HCT116 (cell line): ENCODE results near the gene TTLL11. TPM values are rescaled to one million over a fixed set of nuclear protein-coding genes. Genes with fewer than 3 reads are reported as not detected.

Experiments used
- ATAC-seq: fragments of 200-7000 bp; cut with Tn5 transposase; 2 replicates; pipeline ENCODE4 v1.9.1; 2020; ENCODE audit warnings: mild to moderate bottlenecking, moderate library complexity
- BruUV-seq: library from RNA; stranded (reverse); fragments of 400-500 nt; replicated peaks from 2 replicates; lab custom pipeline; 2021; lab: Mats Ljungman, UMichigan
- CTCF ChIA-PET: fragments of 300-600 bp; sonication (Branson Sonifier 250); formaldehyde crosslinking; loops from one replicate; lab custom pipeline; 2021; ENCODE audit warnings: antibody characterized with exemption; lab: Charles Lee
- POLR2A ChIA-PET: fragments of 300-600, 350-600 bp; sonication (Branson Sonifier 250); formaldehyde crosslinking; loops from one replicate; lab custom pipeline; 2021; ENCODE audit warnings: antibody characterized with exemption; lab: Charles Lee
- RAD21 ChIA-PET, 2 experiments: fragments of 300-600 bp; sonication (Branson Sonifier 250); formaldehyde crosslinking; loops; one replicate each; lab custom pipeline; 2023; ENCODE audit warnings: low total read pairs in 2 of 2; ENCODE audit not compliant: uncharacterized antibody in 2 of 2, unreplicated experiment in 2 of 2, low non-redundant PET in 1 of 2; lab: Charles Lee
- DNase-seq: peaks from one replicate; pipeline ENCODE4 v3.0.0-alpha.2; 2010; ENCODE audit warnings: low read depth, low spot score
- H2AFZ ChIP-seq: fragments of 200-600 bp; shearing (Covaris generic), sonication (generic); 2 replicates; pipeline ENCODE4 v1.6.1; 2017; ENCODE audit warnings: low read depth, mixed run types, mixed read lengths, antibody characterized with exemption, low read length; ENCODE audit not compliant: poor library complexity, severe bottlenecking
- H3K27ac ChIP-seq: 2 replicates; pipeline ENCODE4 v1.5.1; 2012; ENCODE audit warnings: low read depth, low read length
- H3K27me3 ChIP-seq: fragments of 200-600 bp; sonication (generic); 2 replicates; pipeline ENCODE4 v1.6.1; 2016; ENCODE audit warnings: mixed run types, low read length, mixed read lengths; ENCODE audit not compliant: insufficient read depth
- H3K36me3 ChIP-seq, 2 experiments: fragments of 200-500 bp in 1 of 2; fragments of 200-600 bp in 1 of 2; sonication (Bioruptor generic) in 1 of 2; sonication (generic) in 1 of 2; 2 replicates each; pipeline versions ENCODE4 v1.5.1 to v1.6.1; 2014 to 2016; ENCODE audit warnings: low read length in 2 of 2, inconsistent platforms in 1 of 2, mixed read lengths in 1 of 2, mixed run types in 1 of 2; ENCODE audit not compliant: insufficient read depth in 2 of 2, control insufficient read depth in 1 of 2
- H3K4me1 ChIP-seq, 2 experiments: fragments of 200-600 bp in 1 of 2; sonication (generic) in 1 of 2; 2 replicates each; pipeline versions ENCODE4 v1.5.1 to v1.6.1; 2012 to 2017; ENCODE audit warnings: low read length in 2 of 2, inconsistent platforms in 1 of 2, mild to moderate bottlenecking in 1 of 2, mixed read lengths in 1 of 2, mixed run types in 1 of 2, moderate library complexity in 1 of 2; ENCODE audit not compliant: insufficient read depth in 2 of 2, control insufficient read depth in 1 of 2
- H3K4me2 ChIP-seq: fragments of 200-600 bp; sonication (generic); 2 replicates; pipeline ENCODE4 v1.6.1; 2017; ENCODE audit warnings: mixed run types, low read length, mixed read lengths
- H3K4me3 ChIP-seq, 2 experiments: fragments of 200-600 bp in 1 of 2; sonication (generic) in 1 of 2; replicated peaks in 1 of 2; 2 replicates each; pipeline ENCODE4 v1.5.1; 2011 to 2016; ENCODE audit warnings: low read length in 2 of 2, control low read depth in 1 of 2, low read depth in 1 of 2, mild to moderate bottlenecking in 1 of 2, mixed read lengths in 1 of 2, mixed run types in 1 of 2
- H3K79me2 ChIP-seq: fragments of 200-600 bp; sonication (generic); 2 replicates; pipeline ENCODE4 v1.6.1; 2017; ENCODE audit warnings: mild to moderate bottlenecking, mixed run types, low read length, moderate library complexity, mixed read lengths; ENCODE audit not compliant: insufficient read depth
- H3K9ac ChIP-seq: fragments of 200-600 bp; sonication (generic); 2 replicates; pipeline ENCODE4 v1.6.1; 2016; ENCODE audit warnings: low read length, mixed read lengths
- H3K9me2 ChIP-seq: fragments of 200-600 bp; sonication (generic), shearing (Covaris generic); 2 replicates; pipeline ENCODE4 v1.6.1; 2017; ENCODE audit warnings: mixed run types, mild to moderate bottlenecking, moderate library complexity; ENCODE audit not compliant: insufficient read depth
- H3K9me3 ChIP-seq, 2 experiments: fragments of 200-500 bp in 1 of 2; fragments of 200-600 bp in 1 of 2; sonication (Bioruptor generic) in 1 of 2; sonication (generic) in 1 of 2; 2 replicates each; pipeline ENCODE4 v1.6.1; 2014 to 2017; ENCODE audit warnings: low read length in 2 of 2, mixed read lengths in 2 of 2, inconsistent platforms in 1 of 2, low read depth in 1 of 2, mild to moderate bottlenecking in 1 of 2, mixed run types in 1 of 2, moderate library complexity in 1 of 2; ENCODE audit not compliant: control insufficient read depth in 1 of 2, insufficient read depth in 1 of 2
- H4K20me1 ChIP-seq: fragments of 200-600 bp; sonication (generic), shearing (Covaris generic); 2 replicates; pipeline ENCODE4 v1.6.1; 2017; ENCODE audit warnings: mixed run types, mild to moderate bottlenecking, moderate library complexity; ENCODE audit not compliant: insufficient read depth
- ATF3 ChIP-seq: IDR thresholded peaks from 2 replicates; pipeline ENCODE4 v1.6.1; 2012
- CBX3 ChIP-seq: IDR thresholded peaks from 2 replicates; pipeline ENCODE4 v1.6.1; 2012; ENCODE audit warnings: low read depth
- POLR2AphosphoS5 ChIP-seq: IDR thresholded peaks from 2 replicates; pipeline ENCODE4 v1.6.1; 2011; ENCODE audit warnings: mild to moderate bottlenecking, low read depth, low read length, moderate library complexity
- RAD21 ChIP-seq: IDR thresholded peaks from 2 replicates; pipeline ENCODE4 v1.6.1; 2012; ENCODE audit warnings: low read depth, mild to moderate bottlenecking
- REST ChIP-seq: IDR thresholded peaks from 2 replicates; pipeline ENCODE4 v1.6.1; 2012; ENCODE audit warnings: low read depth
- SIN3A ChIP-seq: IDR thresholded peaks from 2 replicates; pipeline ENCODE4 v1.6.1; 2012; ENCODE audit warnings: low read depth
- SRF ChIP-seq: IDR thresholded peaks from 2 replicates; pipeline ENCODE4 v1.6.1; 2012; ENCODE audit warnings: low read depth
- TCF7L2 ChIP-seq: IDR thresholded peaks from 2 replicates; pipeline ENCODE4 v1.7.0; 2011; ENCODE audit warnings: borderline replicate concordance, inconsistent platforms; ENCODE audit not compliant: insufficient read depth, insufficient read length; ENCODE audit errors: extremely low read depth
- intact Hi-C: fragments of 100-400 bp; cut with micrococcal nuclease; formaldehyde crosslinking; loops from 2 replicates; pipeline ENCODE4 v1.10.0; 2022
- total RNA-seq: library from RNA; stranded (reverse); gene quantifications from one replicate; pipeline ENCODE4 v1.2.1, GENCODE V29; 2021; ENCODE audit not compliant: unreplicated experiment
- TF ChIP-seq, protein P1 (sequence below), 3 experiments: fragments of 200-600 bp in 1 of 3; sonication (generic) in 1 of 3; IDR thresholded peaks in 2 of 3; conservative IDR thresholded peaks in 1 of 3; 2 replicates each; pipeline ENCODE4 v1.5.1; 2012 to 2017; ENCODE audit warnings: low read depth in 2 of 3, low read length in 2 of 3, antibody characterized with exemption in 1 of 3, borderline replicate concordance in 1 of 3, control low read depth in 1 of 3, mild to moderate bottlenecking in 1 of 3, mixed read lengths in 1 of 3, mixed run types in 1 of 3, moderate library complexity in 1 of 3; ENCODE audit not compliant: insufficient read depth in 1 of 3
- TF ChIP-seq, protein P2 (sequence below): IDR thresholded peaks from 2 replicates; pipeline ENCODE4 v1.6.1; 2012

The TTLL11 gene
- total RNA-seq, 1 experiment from 2014 or later, result 2.2 TPM

DNA sequence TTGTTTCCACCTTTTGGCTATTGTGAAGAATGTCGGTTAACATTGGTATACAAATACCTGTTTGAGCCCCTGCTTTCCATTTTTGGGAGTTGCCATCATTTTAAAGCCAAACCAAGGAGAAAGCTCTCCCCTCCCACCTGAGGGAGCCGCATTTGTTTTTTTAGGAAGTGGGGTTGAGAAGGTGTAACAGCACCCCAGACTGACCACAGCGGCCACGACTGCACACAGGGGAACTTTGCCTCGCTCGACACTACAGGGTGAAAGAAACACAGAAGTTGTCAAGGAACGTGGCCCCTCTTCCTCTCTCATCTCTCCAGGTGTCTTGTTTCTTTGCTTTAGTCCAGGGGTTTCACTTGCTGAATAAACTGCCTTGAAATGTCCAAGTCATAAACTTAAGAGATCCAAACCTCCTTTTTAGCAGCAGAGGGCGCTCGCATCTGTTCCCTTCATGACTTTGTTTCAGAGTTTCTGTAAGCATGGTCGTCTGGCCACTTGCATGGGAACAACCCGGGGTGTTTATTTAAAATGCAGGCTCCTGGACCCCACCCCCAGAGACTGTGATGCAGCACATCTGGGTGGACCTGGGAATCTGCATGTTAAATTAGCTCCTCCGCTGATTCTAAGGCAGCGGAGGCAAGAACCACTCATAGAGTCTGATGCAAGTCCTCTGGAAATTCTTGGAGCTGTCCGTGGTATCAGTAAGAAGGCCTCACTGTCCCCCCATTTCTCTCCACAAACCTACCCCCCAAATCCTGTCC lies 2.1 kb upstream of the TTLL11 start:
- Histone ChIP-seq H4K20me1 (no peaks in the 10 kb centered on the region), H3K4me3 (no peak overlapping the region), H3K4me2 (peak overlapping the region; percentile 24), H3K9me3 (no peaks in the 10 kb centered on the region), H3K36me3 (no peaks in the 10 kb centered on the region), H3K9me2 (no peaks in the 10 kb centered on the region), H3K27me3 (no peaks in the 10 kb centered on the region), H2AFZ (peak overlapping the region; percentile 70), H3K4me1 (peaks cover 9 to 15% of the 10 kb centered on the region in 2 experiments), H3K79me2 (no peaks in the 10 kb centered on the region; the same call in 1 of the 2 replicates), H3K9ac (no peak overlapping the region), H3K27ac (no peak overlapping the region)
- intact Hi-C loops, result loop anchor here (1.0 to 10.0 kb wide), 4 partner anchors 255 to 1260 kb away; partner anchors contain the start of gene CRB2
- TF ChIP-seq CBX3 (peak; percentile 63; the same call in 1 of the 2 replicates), SRF (no peak), POLR2AphosphoS5 (no peak), ATF3 (no peak), TCF7L2 (no peak), RAD21 (peak; percentile 55), REST (peak; percentile 74), SIN3A (peak; percentile 26; the same call in 1 of the 2 replicates)
- TF ChIP-seq, protein P1, sequence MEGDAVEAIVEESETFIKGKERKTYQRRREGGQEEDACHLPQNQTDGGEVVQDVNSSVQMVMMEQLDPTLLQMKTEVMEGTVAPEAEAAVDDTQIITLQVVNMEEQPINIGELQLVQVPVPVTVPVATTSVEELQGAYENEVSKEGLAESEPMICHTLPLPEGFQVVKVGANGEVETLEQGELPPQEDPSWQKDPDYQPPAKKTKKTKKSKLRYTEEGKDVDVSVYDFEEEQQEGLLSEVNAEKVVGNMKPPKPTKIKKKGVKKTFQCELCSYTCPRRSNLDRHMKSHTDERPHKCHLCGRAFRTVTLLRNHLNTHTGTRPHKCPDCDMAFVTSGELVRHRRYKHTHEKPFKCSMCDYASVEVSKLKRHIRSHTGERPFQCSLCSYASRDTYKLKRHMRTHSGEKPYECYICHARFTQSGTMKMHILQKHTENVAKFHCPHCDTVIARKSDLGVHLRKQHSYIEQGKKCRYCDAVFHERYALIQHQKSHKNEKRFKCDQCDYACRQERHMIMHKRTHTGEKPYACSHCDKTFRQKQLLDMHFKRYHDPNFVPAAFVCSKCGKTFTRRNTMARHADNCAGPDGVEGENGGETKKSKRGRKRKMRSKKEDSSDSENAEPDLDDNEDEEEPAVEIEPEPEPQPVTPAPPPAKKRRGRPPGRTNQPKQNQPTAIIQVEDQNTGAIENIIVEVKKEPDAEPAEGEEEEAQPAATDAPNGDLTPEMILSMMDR (IDR thresholded peaks at IDR 0.05 in 2 of 3, conservative IDR thresholded peaks at IDR 0.05 in 1 of 3; ENCODE audit: borderline replicate concordance in 1 of 3, insufficient read depth in 1 of 3, low read depth in 2 of 3, low read length in 2 of 3), result peak; percentile 69 to 79 (median 77)
- TF ChIP-seq, protein P2, sequence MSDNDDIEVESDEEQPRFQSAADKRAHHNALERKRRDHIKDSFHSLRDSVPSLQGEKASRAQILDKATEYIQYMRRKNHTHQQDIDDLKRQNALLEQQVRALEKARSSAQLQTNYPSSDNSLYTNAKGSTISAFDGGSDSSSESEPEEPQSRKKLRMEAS, result 0 out of 2 replicates have a peak, but pooled peaks have one; percentile 35
- RAD21 ChIA-PET, result interaction anchor here in 1 of 2 experiments (1.1 kb wide), 2 partner anchors 30 to 252 kb away, joined by 3 read pairs; no protein-coding TSS in a partner anchor
- POLR2A ChIA-PET, result interaction anchor here (0.7 kb wide), 1 partner anchor 173 kb away, joined by 3 read pairs; no protein-coding TSS in a partner anchor
- CTCF ChIA-PET, result interaction anchor here (1.5 to 6.4 kb wide), 2 partner anchors 30 to 255 kb away, joined by 9 to 75 read pairs; no protein-coding TSS in a partner anchor
- DNase-seq, result peak; percentile 66
- BruUV-seq, result no TSS peak
- ATAC-seq, result peak; percentile 37
